ENCODE data around the gene ANKMY2.
"Not testable (repeated sequence)": the region's sequence is repeated elsewhere in the genome, so short reads cannot be mapped to it uniquely, and the experiment has no call there.

The ANKMY2 gene

DNA sequence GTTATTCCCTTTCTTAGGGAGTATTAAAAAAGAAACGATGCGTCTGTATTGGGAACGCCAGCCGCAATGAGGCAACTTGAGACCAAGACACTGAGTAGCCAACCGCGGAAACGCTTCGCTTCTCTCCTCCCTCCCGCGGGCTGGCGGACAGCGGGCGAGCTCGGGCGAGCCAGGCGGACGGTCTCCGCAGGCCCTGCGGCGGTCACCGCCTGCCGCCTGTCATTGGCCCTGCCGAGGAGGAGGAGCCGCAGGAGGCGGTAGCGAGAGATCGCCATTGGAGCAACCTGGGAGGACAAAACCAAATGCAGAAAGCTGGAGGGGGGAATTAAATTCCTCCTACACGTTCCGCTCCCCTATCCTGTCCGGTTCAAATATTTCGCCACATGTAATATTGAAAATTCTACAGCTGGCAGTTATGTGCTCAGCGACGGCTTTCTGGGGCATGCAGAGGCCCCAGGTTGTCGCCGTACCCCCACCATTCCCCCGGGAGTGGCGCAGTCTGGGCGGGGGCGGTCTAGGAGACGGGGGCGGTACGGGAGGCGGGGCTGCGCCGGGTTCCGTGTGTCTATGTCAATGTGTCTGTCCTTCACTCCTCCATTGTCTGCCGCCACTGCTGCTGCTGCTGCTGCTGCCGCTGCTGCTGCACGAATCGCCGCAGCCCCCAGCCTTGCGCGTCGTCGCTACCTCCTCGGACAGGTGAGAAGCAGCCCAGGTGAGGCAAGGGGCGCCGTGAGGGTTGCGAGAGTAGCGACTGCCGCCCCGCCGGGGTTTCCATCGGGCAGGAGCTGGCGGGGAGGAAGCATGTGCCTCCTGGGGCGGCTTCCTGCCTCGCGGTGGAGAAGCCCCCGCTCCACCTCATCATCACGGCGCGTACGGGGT, at the start of gene ANKMY2, which contains the start of gene BZW2:
TSS of gene ANKMY2 (minus strand) at position 162 of the 879 bp plus-strand sequence. CDS start 181 bp downstream, outside the sequence.
TSS of gene BZW2 (plus strand) at position 589 of the 879 bp plus-strand sequence. CDS start 19,263 bp downstream, outside the sequence.
- DNase-seq, result peak; percentile 97

DNA sequence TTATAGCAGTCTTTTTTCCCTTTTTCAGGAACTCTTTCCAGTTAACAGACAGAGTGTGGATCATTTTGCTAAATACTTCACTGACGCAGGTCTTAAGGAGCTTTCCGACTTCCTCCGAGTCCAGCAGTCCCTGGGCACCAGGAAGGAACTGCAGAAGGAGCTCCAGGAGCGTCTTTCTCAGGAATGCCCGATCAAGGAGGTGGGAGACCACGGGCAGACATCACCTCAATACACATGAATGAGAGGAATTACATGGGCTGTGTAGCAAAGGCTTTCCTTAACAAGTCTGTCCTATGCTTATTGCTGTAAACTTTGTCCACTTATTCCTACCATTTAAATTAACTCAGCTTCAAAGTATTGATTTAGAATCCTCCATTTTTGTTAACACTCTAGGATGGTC, 49.3 kb upstream of the ANKMY2 start:
- no peak for DNase-seq

- no peak for DNase-seq
Measured at GRCh38 chr7:16693601-16694318, 48.2 kb upstream of the ANKMY2 start.

DNA sequence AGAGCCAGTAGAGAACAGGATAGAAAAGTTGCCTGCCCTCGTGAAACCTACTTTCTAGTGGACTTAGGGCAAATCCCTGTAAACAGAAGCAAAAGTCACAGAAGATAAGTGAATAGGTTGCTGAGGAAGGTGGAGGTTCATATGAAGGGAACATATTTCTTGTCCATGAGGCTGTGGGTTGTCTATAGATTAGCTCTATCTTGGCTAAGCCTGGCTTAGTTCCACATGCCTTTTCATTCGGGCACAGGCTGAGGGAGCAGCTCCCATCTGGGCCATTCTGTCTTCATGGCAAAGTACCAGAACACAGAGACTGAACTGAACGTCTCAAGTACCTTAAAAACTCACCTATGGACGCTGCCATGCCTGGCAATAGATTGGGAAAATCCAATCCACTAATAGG, 45.7 kb upstream of the ANKMY2 start:
- no peak for DNase-seq

- DNase-seq, result no peak
Measured at GRCh38 chr7:16688249-16688648, 42.7 kb upstream of the ANKMY2 start.

GRCh38 chr7:16685535-16685934, 40.0 kb upstream of the ANKMY2 start:
- no peak for DNase-seq

DNA sequence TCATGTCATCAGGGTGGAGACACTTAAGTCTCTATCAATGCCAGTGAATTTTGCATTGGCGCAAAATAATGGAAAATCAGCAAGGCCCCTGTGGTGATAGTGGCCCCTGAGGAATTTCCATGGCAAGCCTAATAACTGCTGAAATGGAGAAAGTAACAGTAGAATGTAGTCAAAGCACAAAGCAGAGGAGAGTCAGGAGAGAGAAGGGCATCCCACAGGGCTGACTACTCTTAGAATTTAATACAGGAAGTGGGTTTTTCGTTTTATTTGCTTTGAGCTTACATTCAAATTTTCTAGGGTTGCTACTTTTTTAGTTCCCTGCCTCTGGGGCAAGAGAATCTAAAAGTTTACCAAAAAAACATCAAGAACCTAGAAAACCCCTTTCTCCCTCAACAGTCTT, 39.4 kb upstream of the ANKMY2 start:
- DNase-seq, result no peak

DNA sequence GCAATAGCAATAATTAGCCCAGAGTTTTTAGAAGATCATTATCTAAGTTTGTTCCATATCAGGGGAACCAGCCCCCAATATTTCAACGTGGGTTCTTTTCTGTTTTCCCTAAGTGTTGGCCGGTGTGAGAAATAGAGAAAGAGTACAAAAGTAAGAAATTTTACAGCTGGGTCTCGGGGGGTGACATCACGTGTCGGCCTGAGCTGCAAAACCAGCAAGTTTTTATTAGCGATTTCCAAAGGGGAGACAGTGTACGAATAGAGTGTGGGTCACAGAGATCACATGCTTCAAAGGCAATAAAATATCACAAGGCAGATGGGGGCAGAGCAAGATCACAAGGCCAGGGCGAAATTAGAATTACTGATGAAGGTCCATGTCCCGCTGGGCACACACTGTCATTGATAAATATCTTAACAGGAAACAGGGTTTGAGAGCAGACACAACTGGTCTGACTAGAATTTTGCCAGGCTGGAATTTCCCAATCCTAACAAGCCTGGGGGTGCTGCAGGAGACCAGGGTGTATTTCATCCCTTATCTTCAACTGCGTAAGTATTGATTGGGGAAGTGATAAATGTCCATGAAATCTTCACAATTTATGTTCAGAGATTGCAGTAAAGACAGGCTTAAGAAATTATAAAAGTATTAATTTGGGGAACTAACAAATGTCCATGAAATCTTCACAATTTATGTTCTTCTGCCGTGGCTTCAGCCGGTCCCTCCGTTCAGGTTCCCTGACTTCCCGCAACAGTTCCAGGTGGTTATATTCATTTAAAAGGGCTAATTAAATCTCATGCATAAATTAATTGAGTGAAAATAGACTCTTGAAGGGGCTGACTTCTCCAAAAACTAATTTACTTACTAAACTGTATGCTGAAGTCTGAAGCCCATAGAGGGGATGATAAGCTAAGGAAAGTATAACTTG, 33.4 kb upstream of the ANKMY2 start:
- DNase-seq, result not testable (repeated sequence)

GRCh38 chr7:16677978-16678494, 32.5 kb upstream of the ANKMY2 start:
- DNase-seq, result no peak

- no peak for DNase-seq
Measured at GRCh38 chr7:16675277-16675676, 29.7 kb upstream of the ANKMY2 start.

DNA sequence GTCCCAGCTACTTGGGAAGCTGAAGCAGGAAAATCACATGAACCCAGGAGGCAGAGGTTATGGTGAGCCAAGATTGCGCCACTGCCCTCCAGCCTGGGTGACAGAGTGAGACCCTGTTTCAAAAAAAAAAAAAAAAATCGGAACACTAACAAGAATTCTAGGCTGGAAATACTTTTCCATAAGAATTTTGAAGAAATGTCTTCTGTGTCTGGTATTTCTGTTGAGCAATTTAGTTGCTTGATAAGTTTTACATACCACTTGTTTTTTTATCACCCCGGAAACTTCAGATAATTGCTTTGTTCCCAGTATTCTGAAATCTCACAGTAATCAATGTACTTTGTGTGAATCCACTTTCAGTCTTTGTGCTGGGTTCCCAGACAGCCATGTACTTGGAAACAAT, 26.3 kb upstream of the ANKMY2 start:
- DNase-seq, result no peak

DNA sequence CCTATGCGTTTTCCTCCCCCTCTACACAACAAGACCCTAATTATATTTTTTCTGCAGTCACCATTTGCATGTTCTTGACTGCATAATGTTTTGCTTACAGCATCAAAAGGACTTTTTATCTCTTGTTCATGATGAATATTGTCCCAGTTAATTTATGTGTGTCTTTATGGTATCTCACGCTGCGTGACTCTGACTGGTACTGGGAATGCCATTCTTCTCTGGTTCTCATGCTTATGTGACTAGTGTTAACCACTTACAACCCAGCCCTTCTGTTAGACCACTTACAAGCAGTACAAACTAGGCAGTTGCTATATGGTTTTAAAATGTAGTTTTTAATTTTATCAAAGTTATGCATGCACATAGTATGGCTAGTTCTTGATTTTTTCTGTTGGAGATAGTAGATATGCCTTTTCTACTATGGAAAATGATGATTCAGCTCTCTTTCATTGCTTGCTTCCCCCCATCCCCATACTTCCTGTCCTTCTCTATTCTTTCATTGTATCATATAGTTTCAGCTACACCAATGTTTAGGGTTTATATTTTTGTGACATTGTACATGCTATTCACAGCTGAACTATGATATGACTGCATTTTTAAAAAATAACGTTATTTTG, 25.3 kb upstream of the ANKMY2 start:
- DNase-seq, result no peak

GRCh38 chr7:16670021-16670420, 24.5 kb upstream of the ANKMY2 start:
- DNase-seq, result no peak

DNA sequence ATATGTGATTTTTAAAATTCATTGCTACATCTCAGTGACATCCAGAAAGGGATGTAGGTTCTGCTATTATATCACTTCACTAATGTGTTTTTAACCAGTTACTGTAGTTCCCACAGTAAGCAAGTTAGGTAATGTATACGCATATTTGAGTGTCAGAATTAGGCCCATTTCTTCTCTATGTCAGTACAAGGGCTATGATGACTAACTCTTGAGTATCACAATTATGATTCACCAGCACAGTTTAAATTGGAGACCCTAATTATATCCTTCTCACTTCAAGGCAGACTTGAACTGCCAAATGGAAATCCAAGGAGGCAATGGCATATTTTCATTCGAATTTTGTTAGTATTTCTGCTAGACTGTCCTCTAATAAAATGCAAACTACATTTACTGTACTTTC, 24.0 kb upstream of the ANKMY2 start:
- no peak for DNase-seq

DNA sequence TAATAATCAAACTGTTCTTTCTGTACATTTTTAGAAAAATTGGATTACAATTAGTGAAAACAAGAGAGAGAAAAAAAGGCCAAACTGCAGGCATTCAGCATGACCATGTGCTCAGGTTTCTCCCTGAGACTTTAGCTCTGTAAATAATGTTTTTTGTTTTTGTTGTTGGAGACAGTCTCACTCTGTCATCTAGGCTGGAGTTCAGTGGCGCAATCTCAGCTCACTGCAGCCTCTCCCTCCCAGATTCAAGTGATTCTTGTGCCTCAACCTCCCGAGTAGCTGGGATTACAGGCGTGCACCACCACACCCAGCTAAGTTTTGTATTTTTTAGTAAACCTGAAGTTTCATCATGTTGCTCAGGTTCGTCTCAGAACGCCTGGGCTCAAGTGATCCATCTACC, 23.4 kb upstream of the ANKMY2 start:
- DNase-seq, result no peak

DNA sequence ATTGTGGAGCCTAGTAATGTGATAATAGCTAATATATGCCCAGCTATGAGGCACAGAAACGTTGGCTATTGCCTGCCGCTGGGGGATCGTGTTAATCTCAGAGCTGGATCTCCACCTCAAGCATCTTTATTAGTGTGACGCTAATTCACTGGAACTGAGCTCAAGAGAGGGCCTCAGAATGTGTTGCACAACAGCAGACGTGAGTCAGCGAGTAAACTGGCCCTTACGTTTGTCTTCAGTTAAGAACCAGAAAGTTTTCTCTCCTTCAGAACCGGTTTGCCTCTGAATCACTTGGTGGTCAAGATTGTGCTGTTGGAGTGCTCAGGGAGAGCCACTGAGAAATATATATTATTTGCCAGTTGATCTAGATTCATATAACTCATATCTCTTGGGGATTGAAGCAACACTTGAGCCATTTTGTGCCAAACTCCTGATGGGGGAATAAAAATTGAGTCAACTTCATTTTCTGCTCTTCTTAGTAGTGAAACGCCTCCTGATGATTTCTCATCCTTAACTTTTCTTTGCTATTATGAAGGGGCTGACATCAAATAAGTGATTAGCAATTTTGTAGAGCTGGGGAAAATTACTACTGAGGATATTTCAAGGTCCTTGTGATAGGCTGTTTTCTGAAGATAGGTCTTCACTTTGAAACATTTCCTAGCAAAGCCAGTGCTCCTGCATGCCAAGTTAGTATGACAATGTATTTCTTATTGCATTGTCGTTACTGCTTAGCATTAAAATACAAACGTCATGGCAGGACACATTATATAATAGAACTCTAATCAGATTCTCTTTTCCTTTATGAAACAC, 22.7 kb upstream of the ANKMY2 start:
- DNase-seq, result no peak

DNA sequence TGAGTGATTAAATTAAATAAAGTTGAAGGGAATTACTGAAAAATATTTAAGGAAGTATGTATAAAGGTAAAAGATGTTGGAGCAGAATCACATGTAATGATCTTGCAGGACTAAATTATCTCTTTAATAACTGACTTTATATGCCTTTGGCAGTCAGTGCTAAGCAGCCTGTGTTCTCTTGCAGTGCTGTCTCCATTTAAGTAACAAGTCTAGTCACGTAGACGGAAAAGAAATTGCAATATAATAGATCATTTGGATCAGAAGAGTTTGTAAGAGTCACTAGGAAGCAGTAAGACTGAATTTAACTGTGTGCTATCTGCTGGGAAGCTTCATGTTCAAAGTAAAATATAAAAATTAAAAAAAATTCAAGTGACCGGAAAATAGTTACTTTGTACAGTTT, 21.8 kb upstream of the ANKMY2 start:
- no peak for DNase-seq

DNA sequence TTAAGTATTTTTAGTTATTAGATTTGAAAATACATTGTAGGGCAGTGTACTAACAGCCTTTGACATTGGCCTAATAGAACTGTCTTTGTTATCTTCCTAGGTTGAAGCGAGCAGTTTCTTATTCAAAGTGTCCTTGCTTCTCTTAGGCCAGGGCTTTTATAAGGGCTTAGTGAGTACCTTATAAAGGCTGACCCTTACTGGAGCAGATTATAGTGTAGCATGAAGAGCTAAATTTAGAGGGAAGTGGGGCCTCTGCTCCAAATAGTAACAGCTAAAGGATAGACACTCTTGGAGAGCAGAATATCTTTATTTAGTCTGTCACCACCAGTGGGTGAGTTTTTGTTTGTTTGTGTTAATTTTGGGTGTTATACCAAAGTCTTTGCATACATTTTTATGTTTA, 16.4 kb upstream of the ANKMY2 start:
- DNase-seq, result no peak

DNA sequence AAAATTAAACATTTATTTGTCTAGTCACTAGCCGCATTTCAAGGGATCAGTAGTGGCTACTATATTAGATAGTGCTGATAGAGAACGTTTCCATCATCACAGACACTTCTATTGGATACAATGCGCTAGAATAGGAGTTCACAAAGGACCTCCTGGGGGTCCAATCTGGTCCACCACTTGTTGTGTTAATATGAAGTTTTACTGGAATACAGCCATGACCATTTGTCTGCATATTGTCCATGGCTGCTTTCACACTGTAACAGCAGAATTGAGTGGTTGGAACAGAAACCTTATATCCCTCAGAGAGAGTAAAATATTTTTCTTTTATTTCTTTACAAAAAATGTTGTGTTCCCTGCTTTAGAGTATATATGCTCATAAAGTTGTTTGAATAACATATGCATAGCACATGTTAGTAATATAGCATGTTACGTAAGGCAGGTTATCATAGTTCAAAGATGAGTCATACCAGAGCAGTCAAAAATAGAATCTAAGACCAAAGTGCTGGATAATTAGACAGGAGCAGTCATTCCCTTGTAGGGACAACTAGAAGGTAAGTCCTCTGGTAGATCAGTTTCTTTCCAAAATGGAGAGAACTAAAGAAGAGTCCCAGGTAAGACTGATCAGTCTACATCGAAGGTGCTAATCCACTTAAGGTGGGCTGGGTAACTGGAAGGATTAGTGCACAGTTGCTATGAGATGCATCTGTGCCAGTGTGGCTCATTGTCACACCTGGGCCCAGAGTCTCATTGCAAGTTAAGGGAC, 15.3 kb upstream of the ANKMY2 start:
- DNase-seq, result no peak

GRCh38 chr7:16659854-16660497, 14.4 kb upstream of the ANKMY2 start:
- not testable (repeated sequence) for DNase-seq

Measured in DMS153 (cell line).